Measurements from ENCODE around the gene ZNF792. TPM values are rescaled to one million over a fixed set of nuclear protein-coding genes. Genes with fewer than 3 reads are reported as not detected.
"Not testable (repeated sequence)": the region's sequence is repeated elsewhere in the genome, so short reads cannot be mapped to it uniquely, and the experiment has no call there.

ZNF792 gene
- total RNA-seq, 1 donor from 2014 or later: 4.0 TPM

DNA sequence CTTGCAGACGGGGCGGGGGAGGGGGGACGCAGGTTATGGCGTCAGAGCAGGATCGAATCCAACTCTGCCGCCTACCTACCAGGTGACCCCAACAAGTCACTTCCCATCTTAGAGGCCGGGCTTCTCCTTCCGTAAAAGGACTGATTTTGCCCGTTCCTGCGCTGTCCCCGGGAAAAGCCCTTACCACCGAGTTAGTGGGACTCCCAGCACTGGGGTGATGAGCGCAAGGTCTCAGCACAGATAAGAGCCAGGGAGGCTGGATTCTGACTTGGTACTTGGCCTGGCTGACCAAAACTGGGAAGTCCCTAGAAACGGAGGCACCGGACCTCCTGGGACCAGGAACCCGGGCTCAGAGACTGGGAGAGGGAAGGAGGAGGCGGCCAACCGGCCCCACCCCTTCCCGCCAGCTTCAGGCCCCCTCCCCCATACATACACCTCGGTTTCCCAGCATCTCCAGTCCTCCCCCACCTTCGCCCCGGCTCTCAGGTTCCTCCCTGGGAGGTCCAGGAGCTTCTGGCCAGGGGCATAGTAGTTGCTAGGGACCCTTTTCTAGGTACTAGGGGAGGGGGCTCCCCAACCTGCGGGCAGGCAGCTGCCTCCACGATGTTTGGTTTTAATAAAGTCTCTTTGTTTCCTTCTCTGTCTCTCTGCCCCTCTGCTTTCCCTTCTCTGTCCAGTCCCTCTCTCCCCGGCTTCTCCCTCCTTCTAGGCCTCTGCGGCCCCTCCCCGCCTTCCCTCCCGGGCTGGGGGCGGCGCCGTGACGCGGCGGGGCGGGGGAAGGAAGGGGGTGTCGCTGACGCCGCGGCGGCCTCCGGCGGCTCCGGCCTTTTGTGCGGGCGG, 35.7 kb upstream of the ZNF792 start, which contains the start of gene GRAMD1A:
Gene GRAMD1A, plus strand, starts transcription at position 826 of the 840 bp plus-strand sequence. CDS start 156 bp downstream, outside the sequence.
- intact Hi-C loops (cut with DNase I): no loop called here
- DNase-seq (ENCODE audit: low spot score): peak; percentile 96

DNA sequence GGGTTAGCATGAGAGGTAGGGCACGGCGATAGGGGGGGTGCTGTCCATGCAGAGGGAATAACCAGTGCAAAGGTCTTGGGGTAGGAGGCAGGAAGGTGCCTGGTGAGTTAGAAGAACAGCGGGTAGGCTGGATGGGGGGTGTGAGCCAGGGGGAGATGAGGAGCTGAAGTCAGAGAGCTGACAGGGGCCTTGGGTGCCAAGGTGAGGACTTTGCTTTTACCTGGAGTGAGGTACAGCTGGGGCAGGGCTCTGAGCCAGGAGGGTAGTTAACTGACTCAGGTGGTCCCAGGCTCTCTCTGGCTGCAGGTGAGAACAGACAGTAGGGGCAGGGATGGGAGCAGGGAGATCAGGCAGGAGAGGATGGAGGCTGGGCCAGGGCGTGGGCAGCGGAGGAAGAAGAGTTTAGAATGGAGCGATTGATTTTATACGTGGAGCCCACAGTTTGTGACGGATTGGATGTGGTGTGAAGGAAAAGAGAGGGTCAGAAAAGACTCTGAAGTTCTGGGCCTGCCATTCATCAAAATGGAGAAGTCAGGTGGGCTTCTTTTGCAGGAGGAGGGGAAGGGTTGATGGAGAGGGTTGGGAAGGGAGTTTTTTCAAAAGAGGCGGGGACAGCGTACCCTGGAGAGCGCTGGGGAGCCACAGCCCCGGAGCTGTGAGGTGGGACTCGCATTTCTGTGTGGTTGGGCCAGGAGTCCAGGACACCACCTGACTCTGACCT, 34.9 kb upstream of the ZNF792 start:
- DNase-seq (ENCODE audit: low spot score): no peak
- intact Hi-C loops (cut with DNase I): no loop called here

DNA sequence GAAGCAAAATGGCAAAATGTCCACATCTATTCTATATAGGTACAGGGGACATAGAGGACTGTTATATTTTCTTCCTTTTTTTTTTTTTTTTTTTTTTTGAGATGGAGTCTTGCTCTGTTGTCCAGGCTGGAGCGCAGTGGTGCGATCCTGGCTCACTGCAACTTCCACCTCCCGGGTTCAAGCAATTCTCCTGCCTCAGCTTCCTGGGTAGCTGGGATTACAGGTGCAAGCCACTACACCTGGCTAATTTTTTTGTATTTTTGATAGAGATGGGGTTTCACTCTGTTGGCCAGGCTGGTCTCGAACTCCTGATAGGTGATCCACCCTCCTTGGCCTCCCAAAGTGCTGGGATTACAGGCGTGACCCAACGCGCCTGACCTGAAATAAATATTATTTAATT, 34.2 kb upstream of the ZNF792 start:
- intact Hi-C loops (cut with DNase I); DNase-seq (ENCODE audit: low spot score): not testable (repeated sequence)

DNA sequence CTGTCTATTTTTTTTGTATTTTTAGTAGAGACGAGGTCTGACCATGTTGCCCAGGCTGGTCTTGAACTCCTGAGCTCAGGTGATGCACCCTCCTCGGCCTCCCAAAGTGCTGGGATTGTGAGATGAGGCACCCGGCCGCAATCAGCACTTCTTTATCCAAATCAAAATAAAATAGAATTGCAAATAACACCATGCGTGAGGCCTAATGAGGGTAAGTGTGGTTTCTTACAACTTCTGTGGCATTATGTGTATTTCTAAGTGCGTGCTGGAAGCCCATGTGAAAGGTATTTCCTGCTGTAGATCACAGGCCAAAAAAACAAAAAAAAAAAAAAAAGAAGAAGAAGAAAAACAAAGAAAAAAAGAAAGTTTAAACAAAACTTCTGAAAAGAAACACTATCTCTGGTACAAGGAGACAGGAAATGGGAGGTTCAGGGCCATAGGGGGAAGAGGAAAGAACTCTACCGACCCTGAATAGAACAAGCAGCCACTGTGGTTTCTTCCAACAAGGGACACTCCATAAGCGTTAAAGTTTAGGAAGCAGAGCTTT, 33.1 kb upstream of the ZNF792 start:
- no peak for DNase-seq (ENCODE audit: low spot score)
- intact Hi-C loops (cut with DNase I): no loop called here

DNA sequence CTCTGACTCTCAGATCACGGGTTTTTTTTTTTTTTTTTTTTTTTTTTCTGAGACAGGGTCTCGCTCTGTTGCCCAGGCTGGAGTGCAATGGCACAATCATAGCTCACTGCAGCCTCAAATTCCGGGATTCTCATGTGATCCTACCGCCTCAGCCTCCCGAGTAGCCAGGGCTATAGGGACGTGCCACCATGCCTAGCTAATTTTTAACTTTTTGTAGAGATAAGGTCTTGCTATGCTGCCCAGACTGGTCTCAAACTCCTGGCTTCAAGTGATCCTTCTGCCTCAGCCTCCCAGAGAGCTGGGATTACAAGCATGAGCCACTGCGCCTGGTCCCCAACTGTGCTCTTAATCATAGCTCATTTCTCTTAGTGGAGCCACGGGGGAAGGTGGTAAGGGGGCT, 31.5 kb upstream of the ZNF792 start:
- intact Hi-C loops (cut with DNase I): no loop called here
- DNase-seq (ENCODE audit: low spot score): no peak

- intact Hi-C loops (cut with DNase I): no loop called here
Observed at GRCh38 chr19:34994643-34995541, 30.9 kb upstream of the ZNF792 start.

GRCh38 chr19:34994286-34994642, 30.2 kb upstream of the ZNF792 start:
- intact Hi-C loops (cut with DNase I): no loop called here
- no peak for DNase-seq (ENCODE audit: low spot score)

More at GRCh38 chr19:34994643-34995541, 30.9 kb upstream of the ZNF792 start:
- DNase-seq (ENCODE audit: low spot score): no peak

GRCh38 chr19:34992582-34992981, 28.6 kb upstream of the ZNF792 start:
- intact Hi-C loops (cut with DNase I); DNase-seq (ENCODE audit: low spot score): not testable (repeated sequence)

- DNase-seq (ENCODE audit: low spot score): no peak
- intact Hi-C loops (cut with DNase I): no loop called here
Observed at GRCh38 chr19:34991542-34992333, 27.7 kb upstream of the ZNF792 start.

DNA sequence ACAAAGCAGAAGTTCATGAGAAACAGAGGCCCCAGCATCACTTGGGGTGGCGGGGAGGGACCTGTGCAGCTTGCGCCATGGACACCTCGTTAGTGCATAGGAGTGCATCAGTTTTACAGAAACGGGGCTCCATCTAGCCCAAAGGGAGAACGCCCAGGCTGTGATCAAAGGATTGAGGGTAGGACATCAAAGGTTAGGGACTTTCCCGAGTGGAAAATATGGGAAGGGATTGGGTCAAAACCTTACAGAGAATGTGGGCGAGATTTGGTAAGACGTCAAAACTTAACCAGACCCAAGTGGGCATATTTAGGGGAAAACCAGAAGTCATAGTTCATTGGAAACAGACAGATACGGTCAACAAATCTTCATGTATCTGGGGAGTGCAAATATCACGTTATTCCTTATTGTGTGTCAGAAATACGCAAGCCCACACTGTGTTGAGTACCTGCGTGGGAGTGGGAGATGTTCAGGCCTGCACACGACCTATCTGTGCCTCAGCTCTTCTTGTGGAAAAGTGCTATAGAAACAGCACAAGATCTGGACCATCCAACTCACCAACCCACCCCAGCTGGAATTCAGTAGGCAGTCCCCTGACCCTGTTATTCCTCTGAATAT, 26.7 kb upstream of the ZNF792 start:
- no peak for DNase-seq (ENCODE audit: low spot score)
- intact Hi-C loops (cut with DNase I): no loop called here

DNA sequence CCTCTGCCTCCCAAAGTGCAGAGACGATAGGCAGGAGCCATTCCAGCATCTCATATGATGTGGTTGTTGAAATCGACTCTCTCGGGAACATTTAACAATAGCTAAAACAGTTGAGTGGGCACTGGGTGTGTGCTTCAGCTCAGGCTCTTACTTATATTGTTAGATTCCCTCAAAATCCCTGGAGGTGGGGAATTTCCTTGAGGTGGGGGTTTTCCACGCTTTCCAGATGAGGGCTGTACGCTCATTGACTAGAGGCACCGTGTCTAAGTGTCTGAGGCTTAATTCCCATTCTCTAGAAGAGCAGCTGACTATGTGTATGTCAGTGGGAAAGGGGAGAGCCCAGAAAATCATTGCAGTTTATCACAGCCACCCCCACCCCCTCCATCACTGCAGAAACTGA, 25.3 kb upstream of the ZNF792 start:
- intact Hi-C loops (cut with DNase I): no loop called here
- DNase-seq (ENCODE audit: low spot score): no peak

- no peak for DNase-seq (ENCODE audit: low spot score)
Observed at GRCh38 chr19:34988119-34988518, 24.1 kb upstream of the ZNF792 start.

GRCh38 chr19:34985249-34986022, 21.4 kb upstream of the ZNF792 start:
- peak; percentile 87 for DNase-seq (ENCODE audit: low spot score)
- intact Hi-C loops (cut with DNase I): no loop called here

More at GRCh38 chr19:34988119-34988518, 24.1 kb upstream of the ZNF792 start:
- intact Hi-C loops (cut with DNase I): no loop called here

GRCh38 chr19:34984287-34984686, 20.3 kb upstream of the ZNF792 start:
- no peak for DNase-seq (ENCODE audit: low spot score)
- intact Hi-C loops (cut with DNase I): no loop called here

DNA sequence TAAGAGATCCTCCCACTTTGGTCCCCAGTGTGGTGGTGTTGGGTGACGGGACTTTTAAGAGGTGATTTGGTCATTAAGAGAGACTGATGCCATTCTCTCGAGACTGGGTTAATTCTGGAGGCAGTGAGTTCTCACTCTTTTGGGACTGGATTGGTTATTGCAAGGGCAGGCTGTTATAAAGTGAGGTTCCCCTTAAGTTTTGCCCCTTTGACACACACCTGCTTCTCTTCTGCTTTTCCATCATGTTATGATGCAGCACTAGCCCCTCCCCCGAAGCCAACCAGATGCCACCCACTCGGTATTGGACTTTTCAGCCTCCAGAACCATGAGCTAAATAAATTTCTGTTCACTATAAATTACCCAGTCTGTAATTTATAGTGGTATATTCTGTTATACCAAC, 19.8 kb upstream of the ZNF792 start:
- intact Hi-C loops (cut with DNase I): no loop called here

DNA sequence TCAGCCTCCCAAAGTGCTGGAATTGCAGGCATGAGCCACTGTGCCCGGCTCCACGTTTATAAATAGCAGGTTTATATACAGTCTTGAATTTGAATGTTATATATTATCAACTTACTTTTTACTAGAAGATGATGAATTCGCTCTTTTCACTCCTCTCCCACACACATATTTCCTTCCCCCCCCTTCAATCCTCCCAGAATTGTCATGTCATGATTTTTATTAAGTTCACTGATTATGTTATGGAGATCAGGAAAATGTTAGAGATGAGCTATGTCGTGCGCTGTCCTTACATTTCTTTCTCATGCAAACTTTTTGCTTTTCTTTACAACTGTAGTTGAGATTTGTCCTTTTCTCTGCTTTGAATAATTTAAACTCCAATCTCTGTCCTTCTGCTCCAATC, 18.2 kb upstream of the ZNF792 start:
- intact Hi-C loops (cut with DNase I): no loop called here
- no peak for DNase-seq (ENCODE audit: low spot score)

More for the DNA sequence above, 19.8 kb upstream of the ZNF792 start:
- DNase-seq (ENCODE audit: low spot score): no peak

- intact Hi-C loops (cut with DNase I): no loop called here
Observed at GRCh38 chr19:34979819-34980640, 16.0 kb upstream of the ZNF792 start.

More at GRCh38 chr19:34979819-34980640, 16.0 kb upstream of the ZNF792 start:
- peak; percentile 57 for DNase-seq (ENCODE audit: low spot score)

Measured in cardiac septum (tissue), 1 donor.